Activated CD4-positive, alpha-beta T cell treated with anti-CD3 and anti-CD28 coated beads for 36 hours (primary cell): Measurements from ENCODE around the gene UGT1A4. TPM values are rescaled to one million over a fixed set of nuclear protein-coding genes. Genes with fewer than 3 reads are reported as not detected.

Experiments used
- total RNA-seq, 2 experiments: library from RNA; stranded (reverse); gene quantifications; one replicate each; pipeline ENCODE4 v1.2.3, GENCODE V29; 2021

UGT1A4 gene
- total RNA-seq, 2 experiments from 2014 or later: not detected

Other genes with a start within 250 kb of the UGT1A4 start
- gene USP40, start 152.0 kb upstream of the UGT1A4 start, total RNA-seq: 10 to 100 TPM; 12.0 to 12.9 TPM
- not detected for gene UGT1A8, start 101.1 kb upstream of the UGT1A4 start, total RNA-seq
- gene UGT1A10, start 82.3 kb upstream of the UGT1A4 start, total RNA-seq: not detected
- gene UGT1A9, start 46.8 kb upstream of the UGT1A4 start, total RNA-seq: not detected
- not detected for gene UGT1A7, start 36.8 kb upstream of the UGT1A4 start, total RNA-seq
- gene UGT1A6, start 25.8 kb upstream of the UGT1A4 start, total RNA-seq: not detected
- gene UGT1A5, start 5.8 kb upstream of the UGT1A4 start, total RNA-seq: not detected
- not detected for gene UGT1A3, start 10.3 kb downstream of the UGT1A4 start, total RNA-seq
- not detected for gene UGT1A1, start 41.5 kb downstream of the UGT1A4 start, total RNA-seq
- gene MROH2A, start 59.6 kb downstream of the UGT1A4 start, total RNA-seq: not detected
- gene HJURP, start 135.8 kb downstream of the UGT1A4 start, total RNA-seq: 100 to 1,000 TPM in 1 of 2 experiments, 10 to 100 TPM in 1; 94.6 to 111 TPM
- gene TRPM8, start 198.6 kb downstream of the UGT1A4 start, total RNA-seq: not detected